GM19397 (cell line): ENCODE data around the gene MAP3K12.
A peak's percentile ranks its signal among the peaks of the same experiment; 100 is the strongest.
"Not testable (repeated sequence)": the region's sequence is repeated elsewhere in the genome, so short reads cannot be mapped to it uniquely, and the experiment has no call there.

ENCODE experiments used
- ATAC-seq: cut with Tn5 transposase; IDR thresholded peaks from one replicate; pipeline ENCODE4 v1.9.1; 2021; ENCODE audit warnings: mild to moderate bottlenecking, moderate library complexity; ENCODE audit not compliant: unreplicated experiment

MAP3K12 gene

GRCh38 chr12:53493610-53494391, 5.5 kb downstream of the MAP3K12 start:
- no peak for ATAC-seq

GRCh38 chr12:53492830-53493609, 6.2 kb downstream of the MAP3K12 start:
- ATAC-seq = peak; percentile 95

- no peak for ATAC-seq
Observed at GRCh38 chr12:53492188-53492587, 7.1 kb downstream of the MAP3K12 start.

- no peak for ATAC-seq
Observed at GRCh38 chr12:53489242-53489864, 9.9 kb downstream of the MAP3K12 start.

GRCh38 chr12:53486736-53487487, 12.3 kb downstream of the MAP3K12 start:
- no peak for ATAC-seq

- ATAC-seq = no peak
Observed at GRCh38 chr12:53485955-53486735, 13.1 kb downstream of the MAP3K12 start.

- ATAC-seq = no peak
Observed at GRCh38 chr12:53484686-53485575, 14.3 kb downstream of the MAP3K12 start.

GRCh38 chr12:53483979-53484377, 15.3 kb downstream of the MAP3K12 start:
- ATAC-seq = no peak

GRCh38 chr12:53483225-53483978, 15.9 kb downstream of the MAP3K12 start:
- ATAC-seq = no peak

- no peak for ATAC-seq
Observed at GRCh38 chr12:53482626-53483168, 16.6 kb downstream of the MAP3K12 start.

GRCh38 chr12:53481939-53482586, 17.2 kb downstream of the MAP3K12 start:
- ATAC-seq = no peak

GRCh38 chr12:53481458-53481857, 17.8 kb downstream of the MAP3K12 start:
- not testable (repeated sequence) for ATAC-seq

- ATAC-seq = no peak
Observed at GRCh38 chr12:53480491-53481442, 18.5 kb downstream of the MAP3K12 start.

- ATAC-seq = no peak
Observed at GRCh38 chr12:53479331-53479730, 19.9 kb downstream of the MAP3K12 start.

GRCh38 chr12:53478865-53479264, 20.4 kb downstream of the MAP3K12 start:
- ATAC-seq = no peak

- no peak for ATAC-seq
Observed at GRCh38 chr12:53476769-53477209, 22.5 kb downstream of the MAP3K12 start.
